T follicular helper cell (primary cell): ENCODE results near the gene TNFRSF18.
"Not testable (repeated sequence)": the region's sequence is repeated elsewhere in the genome, so short reads cannot be mapped to it uniquely, and the experiment has no call there.

Experiments used
- DNase-seq: peaks from one replicate; pipeline ENCODE4 v3.0.0-alpha.2; 2020; ENCODE audit warnings: low read depth

TNFRSF18 gene

GRCh38 chr1:1199141-1199960 is 7.0 kb downstream of the TNFRSF18 start:
- DNase-seq = no peak

- DNase-seq = no peak
Observed at GRCh38 chr1:1198423-1199140, 7.8 kb downstream of the TNFRSF18 start.

- DNase-seq = no peak
Observed at GRCh38 chr1:1197551-1198422, 8.6 kb downstream of the TNFRSF18 start.

- DNase-seq = no peak
Observed at GRCh38 chr1:1197188-1197500, 9.2 kb downstream of the TNFRSF18 start.

- DNase-seq = no peak
Observed at GRCh38 chr1:1196431-1197187, 9.8 kb downstream of the TNFRSF18 start.

- DNase-seq = not testable (repeated sequence)
Observed at GRCh38 chr1:1195726-1196125, 10.7 kb downstream of the TNFRSF18 start.

- DNase-seq = no peak
Observed at GRCh38 chr1:1194723-1195122, 11.7 kb downstream of the TNFRSF18 start.

GRCh38 chr1:1191734-1192133 is 14.7 kb downstream of the TNFRSF18 start:
- DNase-seq = no peak

GRCh38 chr1:1189111-1189510 is 17.3 kb downstream of the TNFRSF18 start:
- no peak for DNase-seq

GRCh38 chr1:1187938-1188337 is 18.5 kb downstream of the TNFRSF18 start:
- no peak for DNase-seq

GRCh38 chr1:1185101-1185765 is 21.2 kb downstream of the TNFRSF18 start:
- no peak for DNase-seq

- no peak for DNase-seq
Observed at GRCh38 chr1:1183833-1184775, 22.3 kb downstream of the TNFRSF18 start.

- DNase-seq = no peak
Observed at GRCh38 chr1:1183221-1183747, 23.1 kb downstream of the TNFRSF18 start.

GRCh38 chr1:1182491-1183220 is 23.7 kb downstream of the TNFRSF18 start:
- DNase-seq = no peak

GRCh38 chr1:1181938-1182410 is 24.4 kb downstream of the TNFRSF18 start:
- DNase-seq = no peak

GRCh38 chr1:1181129-1181937 is 25.1 kb downstream of the TNFRSF18 start:
- no peak for DNase-seq

GRCh38 chr1:1179983-1180861 is 26.2 kb downstream of the TNFRSF18 start:
- DNase-seq = no peak
